ENCODE results near the gene SLC45A3.

Gene SLC45A3

DNA sequence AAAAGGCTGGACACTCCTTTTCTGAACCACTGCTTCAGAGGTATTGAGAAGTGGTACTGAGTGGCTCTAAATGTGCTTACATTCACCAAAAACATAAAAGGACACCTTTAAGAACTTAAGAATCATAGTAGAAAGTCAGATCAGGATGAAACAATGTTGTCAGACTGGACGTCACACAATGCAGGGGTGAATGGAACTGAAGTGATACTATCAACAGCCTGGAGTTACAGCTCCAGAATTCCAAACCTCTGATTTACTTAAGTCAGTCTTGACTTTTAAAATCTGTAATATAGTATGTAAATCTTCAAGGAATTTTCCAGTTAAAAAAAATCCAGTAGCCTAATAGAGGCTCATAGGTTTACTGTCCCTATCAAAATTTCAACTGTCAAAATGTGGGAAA lies 67.8 kb downstream of the SLC45A3 start:
- DNase-seq (ENCODE audit: extremely low read depth, low read depth), result no peak
- TF ChIP-seq, protein P1, sequence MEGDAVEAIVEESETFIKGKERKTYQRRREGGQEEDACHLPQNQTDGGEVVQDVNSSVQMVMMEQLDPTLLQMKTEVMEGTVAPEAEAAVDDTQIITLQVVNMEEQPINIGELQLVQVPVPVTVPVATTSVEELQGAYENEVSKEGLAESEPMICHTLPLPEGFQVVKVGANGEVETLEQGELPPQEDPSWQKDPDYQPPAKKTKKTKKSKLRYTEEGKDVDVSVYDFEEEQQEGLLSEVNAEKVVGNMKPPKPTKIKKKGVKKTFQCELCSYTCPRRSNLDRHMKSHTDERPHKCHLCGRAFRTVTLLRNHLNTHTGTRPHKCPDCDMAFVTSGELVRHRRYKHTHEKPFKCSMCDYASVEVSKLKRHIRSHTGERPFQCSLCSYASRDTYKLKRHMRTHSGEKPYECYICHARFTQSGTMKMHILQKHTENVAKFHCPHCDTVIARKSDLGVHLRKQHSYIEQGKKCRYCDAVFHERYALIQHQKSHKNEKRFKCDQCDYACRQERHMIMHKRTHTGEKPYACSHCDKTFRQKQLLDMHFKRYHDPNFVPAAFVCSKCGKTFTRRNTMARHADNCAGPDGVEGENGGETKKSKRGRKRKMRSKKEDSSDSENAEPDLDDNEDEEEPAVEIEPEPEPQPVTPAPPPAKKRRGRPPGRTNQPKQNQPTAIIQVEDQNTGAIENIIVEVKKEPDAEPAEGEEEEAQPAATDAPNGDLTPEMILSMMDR (IDR thresholded peaks at IDR 0.05; ENCODE audit: low read depth, low read length), result no peak

DNA sequence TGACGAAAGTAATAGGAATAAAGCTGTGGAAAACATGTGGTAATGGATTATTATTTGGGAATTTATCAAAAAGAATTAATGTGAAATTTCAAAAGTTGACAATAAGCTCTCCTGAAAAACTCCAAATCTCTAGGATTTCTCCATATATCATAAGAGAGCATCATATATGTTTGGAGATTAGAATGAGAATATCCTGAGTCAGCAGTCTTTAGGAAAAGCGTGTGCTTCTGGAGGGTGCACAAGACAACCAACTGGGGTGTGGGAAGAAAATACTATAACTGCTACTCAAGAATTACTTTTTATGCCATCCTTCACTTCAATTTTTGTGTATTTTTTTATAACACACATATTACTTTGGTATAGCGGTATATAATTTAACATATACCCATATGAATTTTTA lies 68.2 kb downstream of the SLC45A3 start:
- TF ChIP-seq, protein P1 (IDR thresholded peaks at IDR 0.05; ENCODE audit: low read depth, low read length), result no peak
- DNase-seq (ENCODE audit: extremely low read depth, low read depth), result no peak

DNA sequence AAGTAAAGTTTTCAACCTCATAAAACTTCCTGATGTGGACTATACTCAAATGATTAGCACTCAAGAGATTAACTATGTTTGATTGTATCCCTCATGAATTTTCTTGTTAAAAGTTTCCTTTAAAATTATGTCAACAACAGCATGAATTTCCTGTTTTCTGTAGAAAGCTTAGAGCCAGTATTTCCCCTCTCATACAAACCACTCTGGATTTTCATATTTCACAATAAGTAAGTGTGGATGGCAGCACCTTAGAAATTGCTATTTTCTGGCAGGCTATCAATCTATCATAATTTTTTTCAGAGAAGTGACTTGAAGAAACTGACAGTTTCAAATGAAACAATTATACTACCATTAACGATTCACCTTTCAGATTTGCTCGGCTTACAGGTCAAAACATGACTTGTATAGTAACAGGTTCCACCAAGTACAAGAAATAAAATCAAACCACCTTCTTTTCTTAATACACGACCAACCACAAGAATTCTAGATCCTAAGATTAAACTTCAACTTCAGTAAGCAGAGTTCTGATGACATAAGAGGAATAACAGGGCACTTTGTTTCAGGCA lies 69.3 kb downstream of the SLC45A3 start:
- no peak for DNase-seq (ENCODE audit: extremely low read depth, low read depth)
- TF ChIP-seq, protein P1 (IDR thresholded peaks at IDR 0.05; ENCODE audit: low read depth, low read length), result no peak

DNA sequence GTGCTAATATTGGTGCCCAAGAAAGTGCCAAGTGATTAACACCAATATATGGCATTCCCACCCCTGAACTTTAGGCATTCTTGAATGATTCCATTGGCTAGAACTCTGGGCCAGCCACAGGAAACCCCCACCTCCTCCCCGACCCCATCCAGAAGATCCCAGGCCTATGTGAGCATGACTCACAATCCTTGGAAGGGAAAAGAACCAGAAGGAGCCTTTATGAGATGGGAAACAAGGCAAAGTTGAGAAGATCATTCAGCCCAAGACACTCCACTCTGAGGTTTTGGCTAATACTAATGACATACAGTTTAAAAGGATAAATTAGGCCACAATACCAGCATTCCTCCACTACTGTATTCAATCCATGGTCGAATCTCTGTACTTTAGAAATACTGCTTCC lies 70.3 kb downstream of the SLC45A3 start:
- DNase-seq (ENCODE audit: extremely low read depth, low read depth), result no peak
- TF ChIP-seq, protein P1 (IDR thresholded peaks at IDR 0.05; ENCODE audit: low read depth, low read length), result no peak
